GM21723 (cell line): ENCODE data around the gene TBC1D1.

Source experiments
- ATAC-seq: cut with Tn5 transposase; IDR thresholded peaks from one replicate; pipeline ENCODE4 v1.9.1; 2021; ENCODE audit warnings: mild to moderate bottlenecking, moderate library complexity; ENCODE audit not compliant: unreplicated experiment

TBC1D1 gene

GRCh38 chr4:38072578-38072977 lies 181.7 kb downstream of the TBC1D1 start:
- no peak for ATAC-seq

DNA sequence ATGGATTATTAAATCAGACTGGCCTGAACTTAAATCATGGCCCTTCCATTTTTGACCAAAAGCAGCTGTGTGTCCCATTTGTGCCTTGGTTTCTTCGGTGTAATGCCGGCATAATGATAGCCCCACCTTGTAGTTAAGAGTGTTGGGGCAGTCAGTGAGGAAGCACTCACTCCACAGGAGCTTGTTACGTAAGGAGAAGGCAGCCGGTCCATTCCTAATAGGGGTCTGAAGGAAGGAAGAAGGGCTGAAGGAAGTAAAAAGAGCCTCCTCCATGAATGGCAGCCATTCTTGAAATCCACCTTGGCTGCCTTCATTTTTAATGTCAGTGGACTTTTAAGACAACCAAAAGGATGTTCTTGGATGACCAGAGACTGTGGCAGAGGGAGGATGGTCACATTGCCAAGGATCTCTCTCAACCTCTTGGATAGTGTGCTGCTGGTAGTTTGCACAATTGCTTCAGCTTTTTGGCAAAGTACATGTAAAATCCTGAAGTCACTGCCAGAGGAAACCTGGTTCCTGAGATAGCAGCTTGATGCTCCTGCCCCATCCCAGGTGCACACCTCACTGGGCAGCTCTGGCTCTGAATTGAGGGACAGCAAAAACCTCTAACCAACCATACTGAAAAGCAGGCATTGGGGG lies 182.8 kb downstream of the TBC1D1 start:
- no peak for ATAC-seq

- ATAC-seq = no peak
Measured at GRCh38 chr4:38075370-38076152, 184.7 kb downstream of the TBC1D1 start.

GRCh38 chr4:38076153-38076669 lies 185.3 kb downstream of the TBC1D1 start:
- ATAC-seq = no peak

DNA sequence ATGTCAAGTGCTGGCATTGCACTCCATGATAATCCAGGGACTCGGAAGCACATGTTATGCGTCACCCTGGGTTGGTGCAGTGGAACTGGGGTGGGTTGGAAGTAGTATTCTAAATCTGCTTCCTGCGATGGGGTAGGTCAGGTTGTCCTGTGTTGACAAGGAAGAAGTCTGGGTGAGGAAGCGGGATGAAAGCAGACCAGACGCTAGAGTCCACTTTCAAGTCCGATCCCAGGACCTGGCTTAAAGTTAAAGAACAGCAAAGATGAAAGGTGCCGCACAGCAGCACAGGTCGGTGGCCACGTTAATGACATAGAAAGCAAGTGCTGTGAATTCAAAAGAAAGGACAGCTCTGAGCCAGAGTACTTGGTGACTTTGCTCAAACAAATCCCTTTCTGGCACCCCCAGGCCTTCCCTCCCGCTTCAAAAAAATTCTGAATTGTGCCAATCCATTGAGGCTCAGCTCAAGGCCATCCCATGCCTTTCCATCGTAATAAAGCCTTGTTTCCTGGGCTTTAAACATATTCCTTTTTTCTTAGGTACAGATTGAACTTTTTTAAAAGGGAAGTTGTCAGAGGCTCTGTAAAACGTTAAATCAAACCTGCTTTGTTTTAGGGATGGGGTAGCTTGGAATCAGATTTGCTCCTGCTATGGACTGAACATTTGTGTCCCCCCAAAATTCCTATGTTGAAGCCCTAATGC lies 187.1 kb downstream of the TBC1D1 start:
- no peak for ATAC-seq

DNA sequence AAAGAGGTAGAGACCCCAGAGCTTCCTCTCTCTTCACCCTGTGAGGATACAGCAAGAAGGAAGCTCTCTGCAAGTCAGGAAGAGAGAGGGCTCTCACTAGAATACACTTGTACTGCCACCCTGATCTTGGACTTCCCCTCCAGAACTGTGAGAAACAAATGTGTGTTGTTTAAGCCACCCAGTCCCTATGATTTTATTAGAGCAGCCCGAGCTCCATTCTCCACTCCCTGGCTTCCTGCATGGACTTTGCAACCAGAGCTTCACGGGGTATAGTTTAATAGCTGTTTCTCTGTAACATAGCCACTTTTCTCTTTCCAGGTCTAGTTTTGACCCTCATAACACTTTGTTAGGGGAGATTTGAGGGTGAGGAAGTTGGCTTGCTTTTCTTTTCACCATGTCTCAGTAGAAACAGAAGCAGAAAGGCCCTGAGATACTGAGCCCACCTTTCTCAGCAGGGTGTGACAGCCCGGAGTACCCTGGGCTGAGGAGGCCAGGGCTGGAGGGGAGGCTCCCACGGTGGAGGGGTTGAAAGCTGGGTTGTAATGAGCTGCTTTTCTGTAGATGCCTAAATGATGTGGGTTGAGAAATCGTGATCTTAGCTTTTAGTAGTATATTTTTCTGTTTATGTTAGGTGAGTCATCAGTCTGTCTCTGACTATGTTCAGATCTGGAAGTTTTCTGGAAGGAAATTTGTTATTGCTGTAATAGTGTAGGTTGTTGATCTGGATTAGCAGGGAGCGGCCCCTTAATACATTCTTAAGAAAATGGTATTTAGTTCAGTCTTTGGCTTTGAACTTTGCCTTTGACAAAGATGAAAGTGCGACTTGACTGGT lies 187.9 kb downstream of the TBC1D1 start:
- ATAC-seq = no peak

DNA sequence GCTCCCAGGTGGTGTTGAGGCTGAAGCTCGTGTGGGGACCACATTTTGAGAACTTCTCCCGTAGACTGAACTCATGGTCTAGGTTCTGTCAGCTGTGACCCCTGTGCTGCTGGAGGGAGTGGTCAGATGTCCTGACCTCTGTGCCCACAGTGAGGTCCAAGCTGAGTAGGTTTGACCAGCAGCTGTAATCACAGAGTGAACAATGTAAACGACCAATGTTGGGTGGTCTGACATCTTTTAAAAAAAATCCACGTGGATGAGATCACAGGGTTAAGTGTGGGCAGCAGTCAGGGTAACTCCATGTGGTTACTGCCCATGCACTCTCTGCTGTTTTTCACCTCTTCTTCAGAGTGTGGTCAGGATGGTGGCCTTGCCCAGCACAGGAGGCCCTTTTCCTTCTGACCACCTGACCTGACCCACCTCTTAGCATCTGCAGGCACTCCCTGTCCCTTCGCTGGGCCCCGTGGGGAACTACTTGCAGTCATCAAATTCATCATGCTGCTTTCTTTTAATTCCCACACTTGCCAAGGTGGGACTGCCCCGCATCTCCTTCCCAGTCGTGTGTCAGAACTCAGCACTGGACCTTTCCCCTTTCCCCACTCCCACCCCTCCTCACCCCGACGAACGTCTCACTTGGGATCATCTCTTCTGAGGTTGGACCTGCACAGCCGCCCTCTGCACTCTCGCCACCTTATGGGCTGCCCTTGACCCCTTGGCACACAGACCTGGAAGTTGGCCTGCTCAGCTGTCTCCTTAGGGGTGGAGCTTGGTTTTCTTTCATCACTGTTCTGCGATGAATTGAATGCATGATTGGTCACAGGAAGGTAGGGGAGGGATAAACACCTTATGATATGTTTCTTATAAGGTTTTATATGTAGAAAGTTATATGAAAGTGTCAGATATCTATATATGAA lies 189.4 kb downstream of the TBC1D1 start:
- no peak for ATAC-seq

GRCh38 chr4:38082021-38082420 lies 191.1 kb downstream of the TBC1D1 start:
- ATAC-seq = no peak

GRCh38 chr4:38082424-38083385 lies 191.8 kb downstream of the TBC1D1 start:
- ATAC-seq = no peak

DNA sequence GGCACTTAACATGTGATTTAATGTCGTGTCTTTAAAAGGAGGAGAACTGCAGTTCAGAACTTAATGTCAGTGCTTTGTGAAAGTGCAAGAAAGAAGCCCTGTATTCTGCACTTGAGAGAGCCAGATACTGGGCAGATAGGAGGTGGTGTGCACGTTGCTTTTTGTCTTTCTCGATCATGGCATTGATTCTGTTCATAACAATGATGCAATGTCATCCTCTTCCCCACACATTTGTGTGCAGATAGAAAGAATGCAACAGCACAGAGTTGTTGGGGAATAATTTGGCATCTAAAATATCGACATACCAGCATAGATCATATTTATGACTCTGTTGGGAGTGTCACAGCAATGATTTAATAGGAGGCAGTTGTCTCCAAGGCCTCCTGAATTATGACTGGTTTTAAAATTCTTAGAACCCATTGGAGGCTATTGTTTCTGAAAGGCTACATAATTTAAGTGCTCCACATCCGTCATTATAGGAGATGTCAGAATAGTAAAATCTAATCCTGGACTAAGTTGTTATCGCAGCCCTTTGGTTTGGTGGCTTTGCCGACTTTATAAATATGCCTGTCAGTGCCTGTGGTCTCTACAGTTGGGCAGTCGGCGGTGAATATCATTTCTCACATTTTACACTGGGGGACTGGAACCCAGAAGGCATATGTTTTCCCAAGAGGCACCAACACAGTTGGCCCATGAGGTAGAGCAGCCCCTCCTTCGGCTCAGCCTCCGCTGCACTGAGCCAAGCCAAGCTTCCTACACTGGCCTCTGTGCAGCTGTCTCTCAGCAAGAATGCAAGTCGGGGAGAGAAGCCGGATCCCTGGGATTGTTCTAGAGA lies 194.2 kb downstream of the TBC1D1 start:
- no peak for ATAC-seq

GRCh38 chr4:38085751-38086150 lies 194.9 kb downstream of the TBC1D1 start:
- no peak for ATAC-seq

DNA sequence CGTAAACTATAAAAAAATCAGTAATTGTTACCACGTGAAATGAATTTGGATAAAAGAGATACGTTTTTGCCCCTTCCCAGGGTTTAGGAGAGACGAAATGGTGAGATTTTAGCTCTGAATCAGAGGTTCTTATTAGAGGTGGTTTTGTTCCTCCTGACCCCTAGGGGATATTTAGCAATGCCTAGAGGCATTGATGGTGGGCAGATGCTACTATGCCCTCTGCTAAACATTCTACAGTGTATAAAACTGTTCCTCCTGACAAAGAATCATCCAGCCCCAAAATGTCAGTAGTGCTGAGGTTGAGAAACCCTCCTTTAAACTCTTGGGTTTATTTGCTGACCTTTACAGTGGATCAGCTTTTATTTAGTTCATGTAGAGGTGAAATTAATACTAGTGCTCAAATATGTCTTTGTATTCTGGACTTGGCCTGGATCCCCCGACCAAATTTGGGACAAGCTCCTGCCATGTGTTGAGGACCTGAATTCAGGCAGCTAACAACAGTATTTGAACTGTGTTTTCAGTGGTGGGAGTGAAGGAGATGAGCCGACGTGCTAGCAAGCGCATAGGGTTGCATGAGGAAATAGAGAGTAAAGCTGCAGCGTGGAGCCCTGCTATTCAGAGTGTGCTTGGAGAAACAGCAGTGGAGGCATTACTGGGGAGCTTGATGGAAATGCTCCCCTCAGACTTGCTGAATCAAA lies 195.4 kb downstream of the TBC1D1 start:
- no peak for ATAC-seq

- ATAC-seq = no peak
Measured at GRCh38 chr4:38086849-38087226, 196.0 kb downstream of the TBC1D1 start.

DNA sequence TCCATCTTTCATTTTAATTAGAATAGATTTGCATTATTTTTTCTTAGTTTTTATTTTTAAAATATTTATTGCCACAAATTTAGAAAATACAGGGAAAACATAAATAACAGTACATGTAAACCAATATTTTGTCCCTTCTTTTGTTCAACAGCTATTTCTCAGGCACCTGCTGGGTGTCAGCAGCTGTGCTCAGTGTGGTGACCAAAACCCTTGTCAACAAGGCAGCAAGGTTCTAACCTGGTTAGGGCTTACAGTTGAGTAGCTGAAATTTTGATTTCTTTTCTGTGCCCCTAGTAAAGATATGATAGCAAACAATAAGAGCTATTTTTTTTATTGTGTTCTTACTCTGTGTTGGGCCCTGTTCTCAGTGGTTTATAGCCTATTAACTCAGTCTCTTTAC lies 197.4 kb downstream of the TBC1D1 start:
- no peak for ATAC-seq

DNA sequence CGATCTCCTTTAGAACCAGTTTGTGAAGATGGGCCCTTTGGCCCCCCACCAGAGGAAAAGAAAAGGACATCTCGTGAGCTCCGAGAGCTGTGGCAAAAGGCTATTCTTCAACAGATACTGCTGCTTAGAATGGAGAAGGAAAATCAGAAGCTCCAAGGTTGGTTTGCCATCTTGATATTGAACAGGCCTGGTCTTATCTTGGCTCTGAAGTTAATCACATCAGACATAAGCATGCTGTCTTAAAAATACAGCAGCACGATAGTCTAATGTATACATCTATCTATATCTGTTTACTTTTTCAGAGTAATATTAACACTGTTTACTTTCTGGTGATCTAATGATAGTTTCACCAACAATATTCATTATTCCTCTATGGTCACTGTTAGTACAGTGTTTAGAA lies 199.1 kb downstream of the TBC1D1 start:
- no peak for ATAC-seq

GRCh38 chr4:38090455-38091246 lies 199.8 kb downstream of the TBC1D1 start:
- ATAC-seq = no peak
